Gastrocnemius medialis (tissue), 4 donors: ENCODE measurements around the gene FBXL7. TPM values are rescaled to one million over a fixed set of nuclear protein-coding genes. Genes with fewer than 3 reads are reported as not detected.

ENCODE experiments used
- ATAC-seq, 2 donors: fragments of 150-250 bp; one replicate each; pipeline ENCODE4 v1.9.1; 2016
- DNase-seq, 2 donors: peaks; one replicate each; pipeline ENCODE4 v3.0.0-alpha.2; 2019
- H3K27ac ChIP-seq, 4 donors: fragments of 200-600 bp; sonication (generic); 1 replicate in 1 of 4; 2 replicates in 3 of 4; pipeline ENCODE4 v1.5.1; 2016 to 2018; ENCODE audit warnings: mild to moderate bottlenecking in 2 of 4, moderate library complexity in 1 of 4
- H3K27me3 ChIP-seq, 3 donors: fragments of 200-600 bp; sonication (generic) in 2 of 3; 1 replicate in 1 of 3; 2 replicates in 2 of 3; pipeline versions ENCODE4 v1.5.1 to v1.6.0; 2016 to 2019; ENCODE audit warnings: mild to moderate bottlenecking in 1 of 3, moderate library complexity in 1 of 3
- H3K36me3 ChIP-seq, 2 donors: fragments of 200-600 bp; sonication (generic) in 1 of 2; one replicate each; pipeline ENCODE4 v1.5.1; 2017 to 2018
- H3K4me1 ChIP-seq, 2 donors: fragments of 200-600 bp; sonication (generic) in 1 of 2; one replicate each; pipeline ENCODE4 v1.5.1; 2016 to 2017; ENCODE audit warnings: mild to moderate bottlenecking in 2 of 2
- H3K4me3 ChIP-seq, 4 donors: fragments of 200-600 bp; sonication (generic) in 3 of 4; 1 replicate in 1 of 4; 2 replicates in 3 of 4; pipeline ENCODE4 v1.5.1; 2016 to 2019; ENCODE audit warnings: mild to moderate bottlenecking in 2 of 4
- H3K9me3 ChIP-seq, 3 donors: fragments of 200-600 bp; sonication (generic) in 2 of 3; 1 replicate in 1 of 3; 2 replicates in 2 of 3; pipeline ENCODE4 v1.5.1; 2016 to 2019
- CTCF ChIP-seq, 5 experiments: fragments of 450-650 bp in 3 of 5; fragments of 200-600 bp in 2 of 5; sonication (generic) in 2 of 5; IDR thresholded peaks in 4 of 5; conservative IDR thresholded peaks in 1 of 5; 1 replicate in 4 of 5; 2 replicates in 1 of 5; pipeline ENCODE4 v1.5.1; 2016 to 2019; ENCODE audit warnings: antibody characterized with exemption in 5 of 5, mild to moderate bottlenecking in 3 of 5, moderate library complexity in 3 of 5
- POLR2A ChIP-seq, 2 donors: fragments of 450-650 bp; IDR thresholded peaks; one replicate each; pipeline ENCODE4 v1.6.1; 2017; ENCODE audit warnings: antibody characterized with exemption in 2 of 2, mild to moderate bottlenecking in 2 of 2, moderate library complexity in 2 of 2
- in situ Hi-C, 4 donors: fragments of 200-750 bp; cut with MboI; loops; one replicate each; pipeline versions ENCODE4 v1.15.0 to v1.8.0; 2017; ENCODE audit warnings: low sequenced_read_pairs in 4 of 4
- intact Hi-C: fragments of 100-400 bp; cut with DNase I; formaldehyde crosslinking; loops from one replicate; pipeline ENCODE4 v1.15.1; 2023; ENCODE audit warnings: low total_unique reads
- total RNA-seq, 4 donors: library from RNA; depleted of rRNA; stranded (reverse); fragments of >200 nt; gene quantifications; one replicate each; pipeline versions ENCODE4 v1.1.0 to v1.2.3, GENCODE V29; 2016

Gene FBXL7
- total RNA-seq, 4 donors from 2014 or later, result 2.4 to 4.9 (median 3.1) TPM

DNA sequence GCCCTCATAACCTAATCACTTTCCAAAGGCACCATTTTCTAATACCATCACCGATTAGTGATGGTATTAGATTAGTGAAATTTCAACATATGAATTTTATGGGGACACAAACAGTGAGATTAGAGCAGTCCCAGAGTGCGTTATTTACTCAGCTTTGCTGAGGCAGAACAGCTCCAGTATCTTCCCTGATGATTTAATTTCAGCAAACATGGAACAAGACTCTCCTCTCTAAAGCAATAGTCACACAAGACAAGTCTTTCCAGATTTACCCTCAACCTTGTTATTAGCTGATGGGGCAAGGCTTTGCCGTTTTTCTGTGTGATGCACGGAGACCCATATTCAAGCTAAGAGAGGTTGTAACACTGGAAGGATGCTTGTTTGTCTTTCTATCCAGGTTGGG, 333.4 kb downstream of the FBXL7 start:
- no peak for TF ChIP-seq CTCF (IDR thresholded peaks at IDR 0.05 in 4 of 5, conservative IDR thresholded peaks at IDR 0.05 in 1 of 5)
- no peak for TF ChIP-seq POLR2A (IDR thresholded peaks at IDR 0.05)
- Histone ChIP-seq H3K4me3 (no peak overlapping the region), H3K27me3 (no peaks in the 10 kb centered on the region), H3K9me3 (no peaks in the 10 kb centered on the region), H3K4me1 (no peaks in the 10 kb centered on the region), H3K27ac (no peak overlapping the region), H3K36me3 (no peaks in the 10 kb centered on the region)
- ATAC-seq, result no peak
- intact Hi-C loops, result no loop called here
- no peak for DNase-seq
- in situ Hi-C loops, result loop anchor here in 1 of 4 donors (25.0 kb wide), 1 partner anchor 721 kb away; no protein-coding TSS in a partner anchor

DNA sequence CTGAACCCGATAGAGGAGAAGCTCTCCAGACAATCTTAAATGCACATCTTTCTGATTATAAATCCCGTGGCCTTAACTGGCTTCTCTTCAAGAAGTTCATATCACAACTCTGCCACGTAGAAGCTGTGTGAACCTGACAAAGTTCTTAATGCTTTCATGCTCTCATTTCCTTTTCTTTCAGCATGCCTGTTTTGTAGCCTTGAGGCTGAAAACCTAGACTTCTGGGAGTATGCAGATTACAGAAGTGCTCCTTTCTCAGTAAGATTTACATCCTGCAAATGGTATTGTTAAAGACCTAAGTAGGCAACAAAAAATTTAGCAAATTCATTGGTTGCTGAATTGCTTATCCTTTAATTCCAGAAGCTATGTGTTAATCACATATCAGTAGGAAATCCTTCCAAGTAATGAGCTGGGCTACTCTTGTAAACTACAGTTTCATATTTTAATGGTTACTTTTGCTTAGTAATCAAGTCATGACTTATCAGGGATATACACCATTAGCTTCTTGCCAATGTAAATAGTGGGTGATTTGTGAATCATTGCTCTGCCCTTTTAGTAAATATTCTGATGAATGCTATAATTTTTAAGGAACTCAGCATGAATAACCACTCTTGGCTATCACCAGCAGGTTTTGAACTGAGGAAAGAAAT, 334.7 kb downstream of the FBXL7 start:
- TF ChIP-seq POLR2A (IDR thresholded peaks at IDR 0.05) (no peak), CTCF (IDR thresholded peaks at IDR 0.05 in 4 of 5, conservative IDR thresholded peaks at IDR 0.05 in 1 of 5) (no peak)
- no peaks in the 10 kb centered on the region for H3K27me3 ChIP-seq
- H3K36me3 ChIP-seq, result no peaks in the 10 kb centered on the region
- H3K27ac ChIP-seq, result no peak overlapping the region
- intact Hi-C loops (no loop called here), in situ Hi-C loops (loop anchor here in 1 of 4 donors (25.0 kb wide), 1 partner anchor 722 kb away; no protein-coding TSS in a partner anchor)
- H3K9me3 ChIP-seq, result no peaks in the 10 kb centered on the region
- H3K4me1 ChIP-seq, result no peaks in the 10 kb centered on the region
- ATAC-seq (no peak), DNase-seq (no peak)
- no peak overlapping the region for H3K4me3 ChIP-seq

- intact Hi-C loops (no loop called here), in situ Hi-C loops (loop anchor here in 1 of 4 donors (25.0 kb wide), 1 partner anchor 723 kb away; no protein-coding TSS in a partner anchor)
- no peaks in the 10 kb centered on the region for H3K4me1 ChIP-seq
- ATAC-seq (no peak), DNase-seq (no peak)
- H3K27me3 ChIP-seq, result no peaks in the 10 kb centered on the region
- H3K9me3 ChIP-seq, result no peaks in the 10 kb centered on the region
- H3K36me3 ChIP-seq, result no peaks in the 10 kb centered on the region
- H3K4me3 ChIP-seq, result no peak overlapping the region
- TF ChIP-seq POLR2A (IDR thresholded peaks at IDR 0.05), result no peak
- H3K27ac ChIP-seq, result no peak overlapping the region
Observed at GRCh38 chr5:15835514-15835913, 335.5 kb downstream of the FBXL7 start.

DNA sequence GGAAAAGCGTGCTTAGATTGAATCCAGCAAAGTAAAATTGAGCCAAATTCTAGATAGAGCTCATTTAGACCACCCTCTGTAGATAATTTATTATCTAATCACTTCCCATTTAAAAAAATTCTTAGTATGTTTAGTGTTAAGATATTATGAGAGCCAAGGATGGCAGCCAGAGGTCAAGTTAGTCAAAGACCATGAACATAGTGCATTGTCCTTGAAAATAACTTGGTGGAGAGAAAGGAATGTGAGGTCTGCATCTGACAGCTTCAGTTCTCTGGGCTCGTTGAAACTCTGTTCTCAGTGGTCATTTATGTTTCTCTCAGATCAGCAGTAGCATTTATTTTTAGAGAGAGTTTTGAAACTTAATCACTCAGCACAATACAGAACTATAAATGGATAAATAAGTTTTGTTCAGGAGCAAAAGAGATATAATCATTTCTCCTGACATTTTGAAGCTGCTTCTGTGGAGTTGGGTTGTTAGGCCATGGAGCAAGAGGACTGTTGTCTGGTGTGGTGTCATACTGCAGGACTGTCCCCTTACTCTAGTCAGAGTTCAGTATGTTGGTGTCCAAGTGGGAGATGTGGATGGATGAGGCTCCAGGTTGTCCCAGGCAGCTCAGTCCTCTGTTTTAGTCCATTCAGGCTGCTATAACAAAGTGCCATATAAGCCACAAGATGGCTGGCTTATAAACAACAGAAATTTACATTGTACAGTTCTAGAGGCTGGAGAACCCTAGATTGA, 337.7 kb downstream of the FBXL7 start:
- Histone ChIP-seq H3K9me3 (no peaks in the 10 kb centered on the region), H3K4me3 (no peak overlapping the region), H3K36me3 (no peaks in the 10 kb centered on the region), H3K4me1 (no peaks in the 10 kb centered on the region), H3K27me3 (no peaks in the 10 kb centered on the region), H3K27ac (no peak overlapping the region)
- intact Hi-C loops, result no loop called here
- no peak for ATAC-seq
- no peak for TF ChIP-seq POLR2A (IDR thresholded peaks at IDR 0.05)
- no peak for TF ChIP-seq CTCF (IDR thresholded peaks at IDR 0.05 in 4 of 5, conservative IDR thresholded peaks at IDR 0.05 in 1 of 5)
- DNase-seq, result no peak
- in situ Hi-C loops, result loop anchor here in 1 of 4 donors (25.0 kb wide), 1 partner anchor 725 kb away; no protein-coding TSS in a partner anchor

GRCh38 chr5:15844253-15844652, 344.3 kb downstream of the FBXL7 start:
- no peak for DNase-seq
- Histone ChIP-seq H3K36me3 (no peaks in the 10 kb centered on the region), H3K4me3 (no peak overlapping the region), H3K4me1 (no peaks in the 10 kb centered on the region), H3K27ac (no peak overlapping the region), H3K9me3 (no peaks in the 10 kb centered on the region), H3K27me3 (no peaks in the 10 kb centered on the region)
- ATAC-seq, result no peak
- TF ChIP-seq POLR2A (IDR thresholded peaks at IDR 0.05), result no peak
- no peak for TF ChIP-seq CTCF (IDR thresholded peaks at IDR 0.05 in 4 of 5, conservative IDR thresholded peaks at IDR 0.05 in 1 of 5)
- in situ Hi-C loops, result loop anchor here in 1 of 4 donors (25.0 kb wide), 1 partner anchor 732 kb away; no protein-coding TSS in a partner anchor
- intact Hi-C loops, result no loop called here
